Activated naive CD8-positive, alpha-beta T cell treated with anti-CD3 and anti-CD28 coated beads, Interleukin-2, amount 50 U/mL, for 16 hours (primary cell): ENCODE data around the gene DDIT3.

Source experiments
- DNase-seq: peaks from one replicate; pipeline ENCODE4 v3.0.0-alpha.2; 2020; ENCODE audit warnings: low read depth, low spot score

The DDIT3 gene

DNA sequence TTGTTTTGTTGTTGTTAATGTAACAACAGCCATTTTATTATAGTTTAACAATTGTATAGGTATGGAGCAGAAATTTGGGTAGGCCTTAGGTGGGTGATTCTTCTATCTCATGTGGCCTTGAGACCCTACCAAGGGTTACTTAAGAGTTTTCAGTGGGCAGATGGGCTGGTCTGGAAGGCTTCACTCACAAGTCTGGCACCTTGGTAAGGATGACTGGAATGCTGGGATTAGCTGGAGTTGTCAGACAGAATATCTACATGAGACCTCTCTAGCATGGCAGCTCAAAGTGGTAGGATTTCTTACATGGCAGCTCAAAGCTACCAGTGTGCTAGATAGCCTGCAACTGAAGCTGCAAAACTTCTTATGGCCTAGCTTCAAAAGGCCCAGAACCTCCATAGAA, 34.6 kb downstream of the DDIT3 start:
- no peak for DNase-seq

DNA sequence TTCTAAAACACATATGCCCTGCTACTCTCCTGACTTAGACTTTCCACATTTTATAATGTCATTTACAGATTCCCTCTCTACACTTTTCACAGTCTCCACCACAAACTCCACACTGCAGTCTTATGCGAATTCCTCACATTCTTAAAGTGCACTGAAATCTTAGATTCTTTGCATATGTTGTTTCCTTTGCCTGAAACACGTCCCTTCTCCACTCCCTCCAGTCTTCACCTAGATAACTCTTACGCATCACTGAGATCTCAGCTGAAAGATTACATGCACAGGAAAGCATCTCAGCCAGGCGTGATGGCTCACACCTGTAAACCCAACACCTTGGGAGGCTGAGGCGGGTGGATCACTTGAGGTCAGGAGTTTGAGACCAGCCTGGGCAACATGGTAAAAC, 36.8 kb downstream of the DDIT3 start:
- no peak for DNase-seq

DNA sequence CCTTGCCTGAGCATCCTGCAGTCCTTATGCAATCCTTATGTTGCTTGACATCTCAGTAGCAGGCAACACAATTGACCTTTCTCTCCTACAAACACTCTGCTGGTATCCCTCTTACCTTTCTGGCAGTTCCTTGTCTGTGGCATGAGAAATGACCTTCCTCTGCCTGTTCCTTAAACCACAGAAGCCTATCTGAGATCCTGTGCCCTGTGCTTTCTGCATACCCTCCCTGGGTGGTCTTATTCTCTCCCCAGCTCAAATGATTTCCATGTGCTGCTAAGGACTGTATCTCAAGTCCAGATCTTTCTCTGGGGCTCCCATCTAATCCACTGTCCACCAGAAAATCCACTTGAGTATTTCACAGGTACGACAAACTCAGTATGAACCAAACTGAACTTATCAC, 38.6 kb downstream of the DDIT3 start:
- no peak for DNase-seq

DNA sequence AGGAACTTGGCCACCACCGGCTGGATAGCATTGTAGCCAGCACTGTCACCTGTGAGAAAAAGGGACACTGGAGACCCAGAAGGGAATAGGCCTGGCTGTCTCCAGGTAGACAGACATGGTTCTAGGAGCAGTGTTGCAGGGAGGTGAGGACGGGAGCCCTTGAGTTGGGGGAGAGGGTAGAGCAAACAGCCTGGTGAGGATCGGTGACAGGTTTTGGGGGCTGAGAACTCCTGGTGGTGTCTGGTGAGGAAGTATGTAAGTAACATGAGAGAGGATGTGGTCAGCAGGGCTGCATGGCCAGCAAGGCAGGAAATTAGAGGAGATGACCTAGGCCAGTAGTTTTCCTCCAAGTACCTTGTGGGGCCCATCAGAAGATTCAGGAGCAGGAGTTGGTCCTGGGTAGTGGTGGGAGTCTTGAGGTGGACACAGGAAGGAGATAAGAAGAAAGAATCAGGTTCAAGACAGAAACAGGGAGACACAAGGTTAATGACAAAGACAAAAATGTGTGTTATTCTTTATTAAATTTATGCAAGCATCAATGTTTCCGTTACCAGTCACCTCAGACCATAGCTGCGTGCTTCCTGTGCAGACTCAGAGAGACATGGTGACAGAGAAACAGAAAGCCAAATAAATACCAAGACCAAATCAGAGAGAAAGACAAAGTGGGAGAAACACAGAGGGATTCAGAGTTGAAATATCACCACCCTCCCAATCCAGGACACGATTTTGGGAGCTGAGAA, 40.8 kb downstream of the DDIT3 start, which contains the start of gene ARHGAP9:
ARHGAP9 (minus strand) TSS at position 491 of the 740 bp plus-strand sequence; CDS start at position 31, 460 bp downstream.
- DNase-seq, result no peak

DNA sequence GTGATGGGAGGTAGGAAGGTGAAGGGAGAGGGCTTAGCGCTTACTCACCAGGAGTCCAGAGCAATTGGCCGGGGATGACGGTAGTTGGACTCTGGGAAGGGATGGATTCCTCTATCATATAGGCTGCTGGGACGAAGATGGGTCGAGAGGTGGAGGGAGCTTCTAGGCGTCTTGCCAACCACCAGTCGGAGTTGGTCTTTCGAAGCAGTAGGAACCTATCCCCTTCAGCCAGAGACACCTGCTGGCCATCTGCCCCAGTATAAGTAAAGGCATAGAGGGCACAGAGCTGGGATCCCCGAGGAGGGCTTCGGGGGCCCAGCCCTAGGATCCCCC, 41.3 kb downstream of the DDIT3 start:
- no peak for DNase-seq

DNA sequence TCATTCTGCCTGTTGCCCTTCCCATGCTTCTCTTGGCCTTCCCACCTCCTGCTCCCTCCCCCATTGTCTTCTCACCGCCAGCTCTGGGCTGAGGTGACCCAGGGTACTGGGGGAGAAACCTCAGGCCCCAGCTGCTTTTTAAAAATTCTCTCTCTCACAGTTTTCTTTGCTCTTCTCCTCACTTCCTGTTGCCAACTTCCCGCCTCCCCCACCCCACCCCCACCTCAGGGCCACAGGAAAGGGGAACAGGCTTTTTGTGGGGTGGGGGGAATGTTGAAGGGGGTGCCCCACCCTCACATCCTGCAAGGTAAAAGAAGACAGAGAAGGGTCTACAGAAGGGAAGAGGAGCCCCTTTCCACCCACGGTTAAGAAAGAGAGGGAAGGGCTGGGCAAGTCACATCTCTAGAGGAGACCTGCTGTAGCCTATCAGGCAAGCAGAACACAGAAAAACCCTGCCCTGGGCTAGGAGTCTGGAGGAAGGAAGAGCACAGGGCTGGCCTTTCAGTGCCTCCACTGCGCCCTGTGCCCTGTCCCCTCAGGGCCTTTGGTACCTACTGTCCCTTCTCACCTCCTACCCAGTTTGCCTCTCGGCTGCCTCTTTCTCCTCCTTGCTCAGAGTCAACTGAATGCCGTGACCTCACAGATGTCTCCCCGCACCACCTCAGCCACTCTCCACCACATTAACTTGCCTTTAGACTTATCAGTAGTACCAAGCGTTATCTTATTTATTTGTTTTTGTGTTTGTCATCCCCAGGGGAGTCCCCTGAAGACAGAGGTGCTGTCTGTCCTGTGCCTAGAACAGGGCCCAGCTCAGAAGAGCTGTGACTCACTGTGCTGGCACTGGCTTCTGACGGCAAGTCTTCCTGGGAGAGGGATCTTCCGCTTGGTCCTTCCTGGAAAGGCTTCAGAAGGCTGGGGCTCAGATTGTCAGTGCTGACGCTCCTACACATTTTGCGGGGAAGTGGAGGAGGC, 42.3 kb downstream of the DDIT3 start:
- no peak for DNase-seq

DNA sequence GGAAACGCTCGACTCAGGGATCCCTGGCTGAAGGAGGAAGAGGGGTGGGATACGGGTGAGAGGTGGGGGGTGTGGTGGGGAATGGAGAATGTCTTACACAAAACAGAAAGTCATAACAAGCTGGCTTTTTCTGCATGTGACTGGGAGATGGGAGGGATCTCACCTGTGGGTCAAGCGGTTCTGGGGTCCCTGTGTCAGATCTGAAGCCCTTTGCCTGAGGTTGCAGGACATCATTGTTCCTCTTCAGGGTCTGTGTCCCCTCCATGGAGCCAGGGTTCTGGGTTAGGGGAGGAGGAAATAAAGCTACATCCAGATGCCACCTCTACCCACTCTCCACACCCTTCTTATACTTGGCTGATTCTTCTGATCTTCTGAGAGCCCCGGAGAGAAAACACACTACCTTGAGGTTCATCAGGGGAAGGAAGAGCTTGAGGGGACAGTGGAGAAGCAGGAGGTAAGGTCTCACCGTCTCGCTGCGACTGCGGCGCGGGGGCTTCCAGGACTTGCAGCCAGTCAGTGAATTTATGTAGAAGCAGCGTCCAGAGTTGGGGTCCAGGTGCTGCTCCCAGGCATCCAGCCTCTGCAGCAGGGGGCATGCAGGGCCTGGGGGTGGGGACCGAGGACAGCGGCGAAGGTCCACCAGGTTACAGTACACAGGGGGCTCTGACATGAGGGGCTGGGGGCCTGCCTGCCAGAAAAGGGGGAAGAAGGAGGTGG, 43.2 kb downstream of the DDIT3 start:
- no peak for DNase-seq

DNA sequence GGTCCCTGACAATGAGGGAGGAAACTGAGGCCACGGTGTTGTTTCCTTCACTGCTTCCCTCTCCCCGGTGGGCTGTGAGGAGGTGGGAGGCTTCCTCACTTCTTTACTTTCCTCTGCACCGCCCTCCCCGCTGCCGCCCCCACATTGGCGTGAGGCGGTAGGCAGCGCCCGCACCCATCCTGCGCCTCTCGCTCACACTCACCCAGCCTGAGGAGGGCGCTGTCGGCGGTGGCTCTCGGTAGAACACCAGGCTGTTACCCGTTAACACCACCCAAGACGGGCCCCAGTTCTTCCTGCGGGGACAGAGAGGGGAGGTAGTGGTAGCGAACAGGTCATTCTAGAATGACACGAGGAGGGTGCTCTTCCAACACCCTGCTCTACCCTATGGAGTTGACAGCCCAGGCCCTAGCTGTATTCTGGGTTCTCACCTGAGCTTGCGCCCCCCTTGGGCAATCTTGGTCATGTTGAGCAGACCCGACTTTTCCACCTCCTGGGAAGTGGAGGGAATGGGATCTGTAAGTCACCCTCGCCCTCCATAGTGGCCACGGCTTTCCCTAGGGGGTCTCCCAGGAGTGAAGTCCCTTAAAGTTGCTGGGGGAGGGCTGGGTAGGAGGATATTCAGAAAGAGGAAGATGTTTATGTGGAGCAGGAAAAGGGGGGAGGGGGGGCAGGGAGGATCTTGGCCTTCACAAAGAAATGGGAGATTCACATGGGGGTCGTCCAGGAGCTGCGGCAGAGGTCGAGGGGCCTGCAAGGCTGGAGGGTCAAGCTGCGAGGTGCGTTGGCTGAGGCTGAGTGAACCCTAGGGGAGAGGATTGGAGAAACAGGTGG, 43.9 kb downstream of the DDIT3 start:
- peak; percentile 57 for DNase-seq

DNA sequence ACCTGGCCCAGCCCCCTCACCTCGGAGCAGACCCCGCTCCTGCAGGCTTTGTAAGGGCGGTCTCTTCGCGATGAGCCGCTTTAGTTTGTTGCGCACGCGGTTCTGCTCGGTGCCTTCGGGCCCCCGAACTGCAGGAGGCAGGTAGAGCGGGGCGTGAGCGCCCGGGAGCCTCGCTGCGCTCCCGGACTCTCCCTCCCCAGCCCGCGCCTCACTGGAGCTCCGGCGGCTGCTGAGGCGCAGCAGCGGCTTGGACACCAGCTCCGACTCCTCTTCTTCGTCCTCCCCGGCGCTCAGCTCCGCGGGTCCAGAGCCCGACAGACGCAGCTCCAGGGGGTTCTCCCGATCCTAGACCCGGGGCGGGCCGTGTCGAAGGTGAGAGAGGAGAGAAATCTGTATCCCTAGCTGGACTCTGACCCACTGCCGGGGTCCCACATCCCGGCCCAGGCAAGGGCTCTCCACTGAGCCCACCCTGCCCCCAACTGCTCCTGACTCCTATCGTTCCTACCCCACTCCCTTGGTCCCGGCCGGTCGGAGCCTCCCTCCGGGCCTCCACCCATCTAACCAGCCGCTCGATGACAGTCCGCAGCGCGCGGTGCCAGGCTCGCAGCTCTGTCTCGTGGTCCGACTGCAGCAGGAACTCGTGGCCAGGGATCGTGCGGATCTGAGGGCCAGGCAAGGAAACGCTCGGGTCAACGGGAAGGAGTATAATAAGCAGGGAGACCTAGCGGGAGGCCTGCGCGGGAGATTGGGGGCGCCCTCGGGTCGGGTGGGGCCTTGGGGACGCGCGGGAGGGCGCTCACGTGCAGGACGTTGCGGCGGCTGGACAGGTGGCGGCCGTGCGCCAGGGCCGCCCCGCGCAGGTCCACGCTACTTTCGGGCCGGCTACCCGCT, 44.8 kb downstream of the DDIT3 start:
- no peak for DNase-seq

DNA sequence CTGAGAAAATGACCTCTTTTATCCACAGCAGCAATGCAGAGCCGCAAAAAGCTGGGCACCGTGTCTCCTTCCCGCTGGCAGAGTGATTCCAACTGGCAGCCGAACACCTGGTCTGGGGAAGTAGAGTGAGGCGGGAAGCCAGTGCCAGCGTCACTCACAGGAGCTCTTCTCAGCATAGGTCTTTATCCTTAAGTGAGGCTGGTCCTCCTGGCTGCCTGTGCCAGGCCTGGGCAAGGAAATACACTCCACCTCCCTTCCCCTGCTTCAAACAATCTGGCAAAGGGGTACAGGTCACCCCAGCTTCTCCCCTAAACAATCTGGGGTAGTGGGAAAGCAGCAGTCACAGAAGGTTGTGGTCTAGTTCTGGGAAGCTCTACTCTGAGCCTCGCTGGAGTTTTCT, 45.5 kb downstream of the DDIT3 start:
- DNase-seq, result no peak

DNA sequence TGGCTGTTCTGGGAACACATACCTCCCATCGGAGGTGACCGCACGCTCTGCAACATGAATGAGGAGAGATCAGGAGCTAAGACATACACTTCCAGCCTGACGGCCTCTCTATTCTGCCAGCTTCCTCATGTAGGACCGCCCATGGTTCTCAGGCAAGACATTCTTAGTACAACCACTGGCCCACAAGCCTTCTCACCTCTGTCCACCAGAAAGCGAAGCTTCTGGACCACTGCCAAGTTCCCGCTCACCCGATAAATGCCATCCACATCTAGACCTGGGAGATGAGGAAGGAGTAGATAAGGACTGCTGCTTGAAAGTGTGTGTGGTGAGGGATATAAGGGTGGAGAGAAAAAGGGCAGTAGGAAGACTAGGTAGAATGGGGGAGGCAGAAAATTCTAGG, 45.9 kb downstream of the DDIT3 start:
- no peak for DNase-seq

DNA sequence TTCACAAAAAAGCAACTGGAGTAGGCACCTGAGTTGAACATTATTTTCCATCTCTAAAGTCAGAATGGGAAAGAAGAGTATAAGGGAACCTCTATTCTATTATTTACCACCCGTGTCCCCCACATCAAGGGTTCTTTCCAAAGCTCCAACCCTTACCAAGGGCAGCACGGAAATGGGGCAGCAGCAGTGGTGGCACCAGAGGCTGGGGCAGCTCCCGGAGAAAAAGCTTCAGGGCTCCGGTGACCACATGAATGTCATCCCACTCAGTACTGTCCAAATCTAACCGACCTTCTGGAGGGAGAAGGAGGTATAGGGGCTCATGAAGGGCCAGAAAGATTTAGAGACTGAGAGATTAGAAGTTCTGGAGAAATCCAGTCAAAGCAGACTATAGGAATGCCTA, 46.4 kb downstream of the DDIT3 start:
- no peak for DNase-seq

DNA sequence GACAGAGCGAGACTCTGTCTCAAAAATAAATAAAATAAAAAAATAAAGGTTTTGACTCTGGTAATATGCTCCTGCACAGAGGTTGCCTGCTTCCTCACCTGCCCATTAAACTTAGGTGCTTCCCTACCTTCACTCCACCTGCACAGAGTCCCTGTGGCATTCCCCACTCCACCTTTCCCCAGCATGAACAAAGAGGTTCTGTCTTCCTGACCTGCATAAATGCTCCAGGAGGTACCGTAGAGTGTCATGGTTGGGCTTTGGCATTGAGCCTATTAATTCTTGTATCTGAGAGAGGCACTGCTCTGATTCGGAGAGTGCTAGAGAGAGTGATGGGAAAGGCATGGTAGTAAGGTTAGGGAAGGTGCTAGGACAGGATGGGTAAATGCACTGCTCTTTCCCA, 46.9 kb downstream of the DDIT3 start:
- no peak for DNase-seq

DNA sequence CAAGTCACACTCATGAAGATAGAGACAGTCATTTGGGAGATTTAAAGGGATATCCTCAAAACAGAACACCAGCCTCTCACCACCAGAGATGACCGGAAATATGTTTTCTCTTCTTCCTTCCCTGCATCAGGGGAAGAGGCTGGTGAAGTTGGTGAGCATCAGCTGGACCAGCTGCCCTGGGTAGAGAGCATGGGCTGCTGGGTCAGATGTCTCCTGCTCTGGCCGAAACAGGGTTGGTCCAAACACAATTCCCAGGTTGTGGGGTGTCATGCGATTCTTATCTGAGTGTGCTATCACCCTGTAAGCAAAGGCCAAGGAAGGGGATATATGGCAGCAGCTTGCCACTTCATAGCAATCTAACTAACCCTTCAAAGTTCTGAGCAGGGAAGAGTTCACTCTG, 47.9 kb downstream of the DDIT3 start:
- DNase-seq, result no peak

DNA sequence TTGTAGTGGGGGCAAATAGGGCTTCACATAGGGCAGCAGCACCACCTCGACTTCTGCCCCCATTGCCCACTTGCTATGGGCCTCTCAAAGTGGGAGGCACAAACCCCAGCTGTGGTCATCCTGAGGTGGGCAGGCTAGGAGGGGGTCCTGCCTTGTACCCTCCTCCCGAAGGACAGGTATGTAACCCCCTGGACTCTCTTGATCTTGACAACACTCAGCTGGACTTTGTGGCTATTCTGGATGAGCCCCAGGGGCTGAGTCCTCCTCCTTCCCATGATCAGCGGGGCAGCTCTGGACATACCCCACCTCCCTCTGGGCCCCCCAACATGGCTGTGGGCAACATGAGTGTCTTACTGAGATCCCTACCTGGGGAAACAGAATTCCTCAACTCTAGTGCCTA, 48.7 kb downstream of the DDIT3 start:
- no peak for DNase-seq

DNA sequence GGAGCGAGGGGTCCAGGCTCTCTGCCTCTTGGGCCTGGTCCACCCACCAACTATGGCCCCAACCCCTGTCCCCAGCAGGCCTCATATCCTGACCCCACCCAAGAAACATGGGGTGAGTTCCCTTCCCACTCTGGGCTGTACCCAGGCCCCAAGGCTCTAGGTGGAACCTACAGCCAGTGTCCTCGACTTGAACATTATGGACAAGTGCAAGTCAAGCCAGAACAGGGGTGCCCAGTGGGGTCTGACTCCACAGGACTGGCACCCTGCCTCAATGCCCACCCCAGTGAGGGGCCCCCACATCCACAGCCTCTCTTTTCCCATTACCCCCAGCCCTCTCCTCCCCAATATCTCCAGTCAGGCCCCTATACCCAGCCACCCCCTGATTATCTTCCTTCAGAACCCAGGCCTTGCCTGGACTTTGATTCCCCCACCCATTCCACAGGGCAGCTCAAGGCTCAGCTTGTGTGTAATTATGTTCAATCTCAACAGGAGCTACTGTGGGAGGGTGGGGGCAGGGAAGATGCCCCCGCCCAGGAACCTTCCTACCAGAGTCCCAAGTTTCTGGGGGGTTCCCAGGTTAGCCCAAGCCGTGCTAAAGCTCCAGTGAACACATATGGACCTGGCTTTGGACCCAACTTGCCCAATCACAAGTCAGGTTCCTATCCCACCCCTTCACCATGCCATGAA, 49.2 kb downstream of the DDIT3 start:
- no peak for DNase-seq

DNA sequence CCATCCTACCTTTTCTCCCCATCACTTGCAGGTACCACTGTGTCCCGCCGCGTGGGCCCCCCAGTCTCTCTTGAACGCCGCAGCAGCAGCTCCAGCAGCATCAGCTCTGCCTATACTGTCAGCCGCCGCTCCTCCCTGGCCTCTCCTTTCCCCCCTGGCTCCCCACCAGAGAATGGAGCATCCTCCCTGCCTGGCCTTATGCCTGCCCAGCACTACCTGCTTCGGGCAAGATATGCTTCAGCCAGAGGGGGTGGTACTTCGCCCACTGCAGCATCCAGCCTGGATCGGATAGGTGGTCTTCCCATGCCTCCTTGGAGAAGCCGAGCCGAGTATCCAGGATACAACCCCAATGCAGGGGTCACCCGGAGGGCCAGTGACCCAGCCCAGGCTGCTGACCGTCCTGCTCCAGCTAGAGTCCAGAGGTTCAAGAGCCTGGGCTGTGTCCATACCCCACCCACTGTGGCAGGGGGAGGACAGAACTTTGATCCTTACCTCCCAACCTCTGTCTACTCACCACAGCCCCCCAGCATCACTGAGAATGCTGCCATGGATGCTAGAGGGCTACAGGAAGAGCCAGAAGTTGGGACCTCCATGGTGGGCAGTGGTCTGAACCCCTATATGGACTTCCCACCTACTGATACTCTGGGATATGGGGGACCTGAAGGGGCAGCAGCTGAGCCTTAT, 49.9 kb downstream of the DDIT3 start:
- no peak for DNase-seq

DNA sequence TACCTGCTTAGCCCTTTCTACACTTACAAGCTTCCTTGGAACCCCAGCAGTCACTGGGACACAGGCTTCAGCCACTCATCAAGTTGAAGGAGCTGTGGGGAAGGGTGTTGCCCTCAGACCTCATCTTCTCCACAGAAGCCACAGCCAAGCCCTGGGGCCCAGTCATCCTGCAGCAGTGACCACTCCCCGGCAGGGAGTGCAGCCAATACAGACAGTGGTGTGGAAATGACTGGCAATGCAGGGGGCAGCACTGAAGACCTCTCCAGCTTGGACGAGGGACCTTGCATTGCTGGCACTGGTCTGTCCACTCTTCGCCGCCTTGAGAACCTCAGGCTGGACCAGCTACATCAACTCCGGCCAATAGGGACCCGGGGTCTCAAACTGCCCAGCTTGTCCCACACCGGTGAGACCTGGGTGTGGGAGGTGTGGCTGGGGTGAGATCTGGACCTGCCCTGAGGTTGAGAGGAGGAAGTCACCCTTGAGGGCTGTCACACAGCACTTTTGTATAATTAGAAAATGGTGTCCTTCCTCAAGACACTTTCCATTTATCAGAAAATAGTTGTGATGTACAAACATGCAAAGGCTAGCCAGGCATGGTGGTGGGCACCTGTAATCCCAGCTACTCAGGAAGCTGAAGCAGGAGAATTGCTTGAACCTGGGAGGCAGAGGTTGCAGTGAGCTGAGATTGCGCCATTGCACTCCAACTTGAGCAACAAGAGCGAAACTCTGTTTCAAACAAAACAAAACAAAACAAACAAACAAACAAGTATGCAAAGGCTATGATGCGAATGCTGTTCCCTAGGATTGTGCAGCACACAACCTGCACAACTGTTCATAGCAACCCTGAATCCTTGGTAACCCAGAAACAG, 50.8 kb downstream of the DDIT3 start:
- no peak for DNase-seq
